SK-N-MC (cell line): ENCODE measurements around the gene MUC20.

Experiments used
- DNase-seq: peaks from one replicate; pipeline ENCODE4 v3.0.0-alpha.2; 2011; ENCODE audit warnings: low read depth, low spot score
- H3K27ac ChIP-seq: fragments of 200-600 bp; sonication (generic); 2 replicates; pipeline ENCODE4 v1.5.1; 2016; ENCODE audit warnings: mixed run types
- H3K36me3 ChIP-seq: fragments of 200-600 bp; sonication (generic); 2 replicates; pipeline ENCODE4 v1.6.1; 2017; ENCODE audit warnings: antibody characterized with exemption, low read length, mixed read lengths; ENCODE audit not compliant: insufficient read depth
- H3K4me3 ChIP-seq: fragments of 200-600 bp; sonication (generic); 2 replicates; pipeline ENCODE4 v1.5.1; 2016
- H3K9ac ChIP-seq: fragments of 200-600 bp; sonication (generic); 2 replicates; pipeline ENCODE4 v1.8.0; 2017; ENCODE audit warnings: mixed run types, mixed read lengths; ENCODE audit not compliant: insufficient read length
- H3K9me3 ChIP-seq: fragments of 200-600 bp; sonication (generic); 2 replicates; pipeline ENCODE4 v1.6.1; 2017; ENCODE audit warnings: low read depth, mild to moderate bottlenecking, antibody characterized with exemption, low read length, moderate library complexity, mixed read lengths
- EZH2 ChIP-seq: fragments of 200-600 bp; sonication (generic); IDR thresholded peaks from one replicate; pipeline ENCODE4 v1.6.1; 2017; ENCODE audit warnings: antibody characterized with exemption
- FOXP2 ChIP-seq: optimal IDR thresholded peaks from 2 replicates; pipeline ENCODE3; 2011; ENCODE audit warnings: mild to moderate bottlenecking, moderate library complexity; ENCODE audit not compliant: insufficient read depth; ENCODE audit errors: extremely low read length, control extremely low read depth
- POLR2AphosphoS5 ChIP-seq: IDR thresholded peaks from 2 replicates; pipeline ENCODE4 v1.6.1; 2012; ENCODE audit warnings: mild to moderate bottlenecking, low read depth, low read length, borderline replicate concordance

Gene MUC20

GRCh38 chr3:195761123-195761566 lies 40.4 kb downstream of the MUC20 start:
- Histone ChIP-seq H3K36me3 (no peaks in the 10 kb centered on the region), H3K9me3 (no peaks in the 10 kb centered on the region), H3K9ac (no peak overlapping the region), H3K4me3 (no peak overlapping the region), H3K27ac (no peak overlapping the region)
- TF ChIP-seq EZH2 (no peak), FOXP2 (no peak), POLR2AphosphoS5 (no peak)
- no peak for DNase-seq

GRCh38 chr3:195761567-195762248 lies 40.9 kb downstream of the MUC20 start:
- no peak overlapping the region for H3K9ac ChIP-seq
- TF ChIP-seq FOXP2 (no peak), EZH2 (peak; percentile 21)
- H3K9me3 ChIP-seq = no peaks in the 10 kb centered on the region
- H3K4me3 ChIP-seq = no peak overlapping the region
- no peak for DNase-seq
- H3K27ac ChIP-seq = no peak overlapping the region
- no peaks in the 10 kb centered on the region for H3K36me3 ChIP-seq

- no peak for DNase-seq
- TF ChIP-seq EZH2 = no peak
- no peak for TF ChIP-seq POLR2AphosphoS5
- no peak for TF ChIP-seq FOXP2
- no peak overlapping the region for H3K4me3 ChIP-seq
- no peak overlapping the region for H3K9ac ChIP-seq
- H3K36me3 ChIP-seq = no peaks in the 10 kb centered on the region
- H3K9me3 ChIP-seq = no peaks in the 10 kb centered on the region
- no peak overlapping the region for H3K27ac ChIP-seq
Measured at GRCh38 chr3:195762249-195762585, 41.4 kb downstream of the MUC20 start.

GRCh38 chr3:195762611-195763010 lies 41.8 kb downstream of the MUC20 start:
- Histone ChIP-seq H3K27ac (no peak overlapping the region), H3K9ac (no peak overlapping the region), H3K4me3 (no peak overlapping the region), H3K36me3 (no peaks in the 10 kb centered on the region), H3K9me3 (no peaks in the 10 kb centered on the region)
- TF ChIP-seq POLR2AphosphoS5 = no peak
- TF ChIP-seq FOXP2 = no peak
- TF ChIP-seq EZH2 = no peak
- DNase-seq = no peak

- TF ChIP-seq FOXP2 (no peak), POLR2AphosphoS5 (no peak), EZH2 (no peak)
- H3K9ac ChIP-seq = no peak overlapping the region
- H3K9me3 ChIP-seq = no peaks in the 10 kb centered on the region
- no peak for DNase-seq
- H3K36me3 ChIP-seq = no peaks in the 10 kb centered on the region
- no peak overlapping the region for H3K4me3 ChIP-seq
- H3K27ac ChIP-seq = no peak overlapping the region
Measured at GRCh38 chr3:195763076-195763830, 42.5 kb downstream of the MUC20 start.

GRCh38 chr3:195763843-195764825 lies 43.4 kb downstream of the MUC20 start:
- Histone ChIP-seq H3K9ac (no peak overlapping the region), H3K36me3 (no peaks in the 10 kb centered on the region), H3K27ac (no peak overlapping the region), H3K9me3 (no peaks in the 10 kb centered on the region), H3K4me3 (no peak overlapping the region)
- no peak for TF ChIP-seq FOXP2
- TF ChIP-seq POLR2AphosphoS5 = no peak
- TF ChIP-seq EZH2 = no peak
- no peak for DNase-seq

- TF ChIP-seq POLR2AphosphoS5 = no peak
- no peak for TF ChIP-seq FOXP2
- TF ChIP-seq EZH2 = no peak
- H3K4me3 ChIP-seq = no peak overlapping the region
- H3K36me3 ChIP-seq = no peaks in the 10 kb centered on the region
- H3K9ac ChIP-seq = no peak overlapping the region
- H3K27ac ChIP-seq = no peak overlapping the region
- no peak for DNase-seq
- H3K9me3 ChIP-seq = no peaks in the 10 kb centered on the region
Measured at GRCh38 chr3:195764961-195765706, 44.4 kb downstream of the MUC20 start.
